Endothelial cell of umbilical vein (primary cell): ENCODE measurements around the gene MAP3K7CL. TPM values are rescaled to one million over a fixed set of nuclear protein-coding genes. Genes with fewer than 3 reads are reported as not detected.

Experiments
- BruUV-seq: library from RNA; stranded (reverse); fragments of 400-500 nt; replicated peaks from 2 replicates; lab custom pipeline; 2021; lab: Mats Ljungman, UMichigan
- CTCF ChIA-PET: fragments of 300-600, 350-600 bp; sonication (Branson Sonifier 250); formaldehyde crosslinking; loops from one replicate; lab custom pipeline; 2021; ENCODE audit warnings: antibody characterized with exemption, inconsistent platforms; lab: Charles Lee
- POLR2A ChIA-PET: fragments of 300-600, 350-600 bp; sonication (Branson Sonifier 250); formaldehyde crosslinking; loops from one replicate; lab custom pipeline; 2021; ENCODE audit warnings: antibody characterized with exemption, inconsistent platforms; lab: Charles Lee
- DNase-seq: peaks from one replicate; pipeline ENCODE4 v3.0.0-alpha.2; 2011; ENCODE audit warnings: low read depth, low spot score
- FAIRE-seq: peaks from 2 replicates; lab custom pipeline; 2011; peaks lifted over from hg19 to GRCh38; lab: Jason Lieb, UNC
- H2AFZ ChIP-seq: 2 replicates; pipeline ENCODE4 v1.6.0; 2012; ENCODE audit warnings: low read depth, low read length, control low read depth, inconsistent platforms
- H3K27ac ChIP-seq: 2 replicates; pipeline ENCODE4 v1.5.1; 2011; ENCODE audit warnings: low read depth, mild to moderate bottlenecking, control low read depth, low read length, moderate library complexity; ENCODE audit not compliant: insufficient read depth
- H3K27me3 ChIP-seq, 2 experiments: 2 replicates each; pipeline versions ENCODE4 v1.6.0 to v1.6.1; 2011; ENCODE audit warnings: low read length in 2 of 2, mixed read lengths in 1 of 2; ENCODE audit not compliant: control insufficient read depth in 2 of 2, insufficient read depth in 2 of 2
- H3K36me3 ChIP-seq, 2 experiments: 2 replicates in 1 of 2; 3 replicates in 1 of 2; pipeline ENCODE4 v1.5.1; 2011; ENCODE audit warnings: low read length in 2 of 2, mild to moderate bottlenecking in 1 of 2, moderate library complexity in 1 of 2; ENCODE audit not compliant: control insufficient read depth in 2 of 2, insufficient read depth in 2 of 2; ENCODE audit errors: extremely low read depth in 1 of 2
- H3K4me1 ChIP-seq: 3 replicates; pipeline ENCODE4 v1.5.1; 2011; ENCODE audit warnings: mild to moderate bottlenecking, low read length; ENCODE audit not compliant: control insufficient read depth, insufficient read depth; ENCODE audit errors: extremely low read depth
- H3K4me2 ChIP-seq: 2 replicates; pipeline ENCODE4 v1.6.1; 2011; ENCODE audit warnings: low read length, control low read depth, mixed read lengths; ENCODE audit not compliant: insufficient read depth
- H3K4me3 ChIP-seq, 3 experiments: fragments of 200-600 bp in 1 of 3; sonication (generic), shearing (Covaris generic) in 1 of 3; replicated peaks in 1 of 3; 2 replicates each; pipeline ENCODE4 v1.5.1; 2011 to 2016; ENCODE audit warnings: control low read depth in 3 of 3, low read length in 3 of 3, mild to moderate bottlenecking in 2 of 3, inconsistent platforms in 1 of 3, low read depth in 1 of 3, moderate library complexity in 1 of 3; ENCODE audit not compliant: insufficient read depth in 1 of 3
- H3K79me2 ChIP-seq: 2 replicates; pipeline ENCODE4 v1.6.0; 2012; ENCODE audit warnings: low read length, inconsistent platforms; ENCODE audit not compliant: control insufficient read depth, insufficient read depth
- H3K9ac ChIP-seq: replicated peaks from 2 replicates; pipeline ENCODE3; 2011; ENCODE audit warnings: low read length, control low read depth; ENCODE audit not compliant: insufficient read depth; ENCODE audit errors: extremely low read depth
- H3K9me1 ChIP-seq: replicated peaks from 3 replicates; pipeline ENCODE4 v1.6.0; 2011; ENCODE audit warnings: mild to moderate bottlenecking, low read length; ENCODE audit not compliant: control insufficient read depth, insufficient read depth; ENCODE audit errors: extremely low read depth
- H3K9me3 ChIP-seq: replicated peaks from 2 replicates; pipeline ENCODE4 v1.5.1; 2012; ENCODE audit warnings: low read length, inconsistent platforms; ENCODE audit not compliant: control insufficient read depth, insufficient read depth
- H4K20me1 ChIP-seq: replicated peaks from 2 replicates; pipeline ENCODE3; 2011; ENCODE audit warnings: mild to moderate bottlenecking, low read length; ENCODE audit not compliant: control insufficient read depth, insufficient read depth; ENCODE audit errors: extremely low read depth
- EZH2 ChIP-seq: IDR thresholded peaks from 2 replicates; pipeline ENCODE4 v1.6.1; 2012; ENCODE audit warnings: borderline replicate concordance, low read depth, mild to moderate bottlenecking, moderate library complexity, low read length, inconsistent platforms; ENCODE audit not compliant: severe bottlenecking
- FOS ChIP-seq: IDR thresholded peaks from 2 replicates; pipeline ENCODE4 v1.6.1; 2011; ENCODE audit warnings: mild to moderate bottlenecking, low read length, moderate library complexity, borderline replicate concordance; ENCODE audit not compliant: insufficient read depth
- GATA2 ChIP-seq: IDR thresholded peaks from 2 replicates; pipeline ENCODE4 v1.7.0; 2011; ENCODE audit warnings: low read depth, mild to moderate bottlenecking, moderate library complexity, mixed read lengths, low read length; ENCODE audit not compliant: insufficient read length, insufficient read depth
- JUN ChIP-seq: IDR thresholded peaks from 2 replicates; pipeline ENCODE4 v1.6.1; 2011; ENCODE audit warnings: borderline replicate concordance, low read depth; ENCODE audit not compliant: insufficient read length, insufficient read depth
- MYC ChIP-seq: IDR thresholded peaks from one replicate; pipeline ENCODE4 v1.6.1; 2011; ENCODE audit warnings: mild to moderate bottlenecking, low read depth, low read length
- POLR2A ChIP-seq: IDR thresholded peaks from 2 replicates; pipeline ENCODE4 v1.6.1; 2012; ENCODE audit warnings: low read depth, mild to moderate bottlenecking, control low read depth, low read length
- POLR2AphosphoS5 ChIP-seq: IDR thresholded peaks from 2 replicates; pipeline ENCODE4 v1.6.1; 2012; ENCODE audit warnings: low read depth, mild to moderate bottlenecking, control low read depth, low read length, moderate library complexity; ENCODE audit not compliant: insufficient read depth
- dilution Hi-C: fragments of 300-500 bp; cut with MboI; formaldehyde crosslinking; loops from one replicate; pipeline ENCODE4 v1.15.0; 2019; ENCODE audit warnings: low sequenced_read_pairs; ENCODE audit not compliant: extremely low pct_ligation_motif_present
- intact Hi-C: fragments of 100-400 bp; cut with micrococcal nuclease; formaldehyde crosslinking; loops from one replicate; pipeline ENCODE4 v1.10.0; 2022
- polyA plus RNA-seq, 4 experiments: library from polyadenylated mRNA; depleted of rRNA in 3 of 4; stranded (reverse) in 3 of 4; unstranded in 1 of 4; fragments of >200 nt; gene quantifications; 2 replicates each; pipeline versions ENCODE4 v1.2.1 to v1.2.3, GENCODE V29; 2011 to 2012; ENCODE audit warnings: missing spikeins in 1 of 4
- total RNA-seq: library from RNA; stranded (reverse); gene quantifications from 2 replicates; pipeline ENCODE4 v1.2.3, GENCODE V29; 2021
- TF ChIP-seq, protein P1 (sequence below): IDR thresholded peaks from 2 replicates; pipeline ENCODE4 v1.6.1; 2011; ENCODE audit not compliant: insufficient read depth, insufficient read length
- TF ChIP-seq, protein P2 (sequence below), 2 donors: IDR thresholded peaks; 1 replicate in 1 of 2; 2 replicates in 1 of 2; pipeline ENCODE4 v1.5.1; 2011; ENCODE audit warnings: low read length in 2 of 2, mild to moderate bottlenecking in 2 of 2, moderate library complexity in 2 of 2, control low read depth in 1 of 2, inconsistent platforms in 1 of 2, low read depth in 1 of 2; ENCODE audit not compliant: insufficient read depth in 1 of 2; ENCODE audit errors: extremely low read depth in 1 of 2

Gene MAP3K7CL
- total and polyA plus RNA-seq, 2 donors (not counting 3 experiments of a cell fraction or from before 2014, with no cell fraction given): 6.1 to 8.1 TPM

DNA sequence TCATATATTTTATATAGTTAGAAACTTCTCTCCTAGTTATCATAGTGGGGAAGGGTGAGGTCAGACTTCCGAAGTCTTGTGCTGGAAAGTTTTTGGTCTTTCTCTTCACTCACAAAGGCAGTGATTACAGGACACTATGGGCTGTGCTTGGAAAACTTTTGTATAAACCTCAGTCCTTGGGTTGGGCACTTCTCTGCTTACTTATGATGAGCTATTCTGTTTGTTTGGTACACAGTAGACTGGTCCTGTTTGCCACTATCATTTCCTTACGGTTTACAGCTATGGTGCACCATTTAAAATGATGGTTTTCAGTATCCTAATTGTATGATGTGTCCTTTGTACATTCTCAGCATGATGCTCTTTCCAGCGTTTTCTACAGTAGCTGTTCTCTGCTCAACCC is 75.5 kb downstream of the MAP3K7CL start:
- no peaks in the 10 kb centered on the region for H3K79me2 ChIP-seq
- no TSS peak for BruUV-seq
- ChIA-PET POLR2A (no interaction called here), CTCF (interaction anchor here (1.0 to 2.4 kb wide), 7 partner anchors 9 to 142 kb away, joined by 3 to 6 read pairs (median 4); partner anchors contain the start of gene BACH1)
- H3K36me3 ChIP-seq: no peaks in the 10 kb centered on the region
- no peak overlapping the region for H2AFZ ChIP-seq
- no peak overlapping the region for H3K4me2 ChIP-seq
- no peak overlapping the region for H3K9ac ChIP-seq
- H4K20me1 ChIP-seq: no peaks in the 10 kb centered on the region
- dilution Hi-C loops: no loop called here
- H3K9me3 ChIP-seq: peaks cover under 1% of the 10 kb centered on the region
- TF ChIP-seq, protein P1, sequence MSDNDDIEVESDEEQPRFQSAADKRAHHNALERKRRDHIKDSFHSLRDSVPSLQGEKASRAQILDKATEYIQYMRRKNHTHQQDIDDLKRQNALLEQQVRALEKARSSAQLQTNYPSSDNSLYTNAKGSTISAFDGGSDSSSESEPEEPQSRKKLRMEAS: no peak
- no peak for TF ChIP-seq POLR2A
- no peak for TF ChIP-seq FOS
- TF ChIP-seq JUN: no peak
- no peak for TF ChIP-seq POLR2AphosphoS5
- no peak for TF ChIP-seq EZH2
- FAIRE-seq (no peak), DNase-seq (no peak)
- H3K27ac ChIP-seq: no peak overlapping the region
- peaks cover 31% of the 10 kb centered on the region for H3K4me1 ChIP-seq
- no peaks in the 10 kb centered on the region for H3K27me3 ChIP-seq
- H3K9me1 ChIP-seq: no peaks in the 10 kb centered on the region
- H3K4me3 ChIP-seq: no peak overlapping the region
- intact Hi-C loops: no loop called here

DNA sequence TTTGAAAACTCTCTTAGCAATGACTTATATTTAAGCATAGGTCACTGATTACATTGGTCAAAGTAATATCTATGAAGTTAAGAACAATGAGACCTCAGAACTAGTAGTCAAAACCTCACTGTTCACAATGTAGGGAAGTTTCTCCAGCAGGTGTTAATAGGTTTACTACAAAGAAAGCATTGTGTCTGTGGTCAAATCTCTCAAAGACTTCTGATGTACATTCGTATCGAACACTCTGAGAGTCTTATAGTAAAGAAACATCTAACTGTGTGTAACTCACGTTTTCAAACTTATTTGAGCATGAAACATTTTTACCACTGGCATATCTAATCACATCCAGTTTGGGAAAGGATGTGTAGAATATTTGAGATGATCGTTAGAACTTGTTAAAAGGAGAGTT is 76.0 kb downstream of the MAP3K7CL start:
- ChIA-PET POLR2A (no interaction called here), CTCF (interaction anchor here (1.2 to 2.1 kb wide), 5 partner anchors 9 to 142 kb away, joined by 3 to 6 read pairs (median 4); partner anchors contain the start of gene BACH1)
- H3K4me2 ChIP-seq: no peak overlapping the region
- H4K20me1 ChIP-seq: no peaks in the 10 kb centered on the region
- H3K4me3 ChIP-seq: no peak overlapping the region
- TF ChIP-seq FOS (no peak), POLR2AphosphoS5 (no peak), GATA2 (no peak), MYC (no peak)
- TF ChIP-seq, protein P2, sequence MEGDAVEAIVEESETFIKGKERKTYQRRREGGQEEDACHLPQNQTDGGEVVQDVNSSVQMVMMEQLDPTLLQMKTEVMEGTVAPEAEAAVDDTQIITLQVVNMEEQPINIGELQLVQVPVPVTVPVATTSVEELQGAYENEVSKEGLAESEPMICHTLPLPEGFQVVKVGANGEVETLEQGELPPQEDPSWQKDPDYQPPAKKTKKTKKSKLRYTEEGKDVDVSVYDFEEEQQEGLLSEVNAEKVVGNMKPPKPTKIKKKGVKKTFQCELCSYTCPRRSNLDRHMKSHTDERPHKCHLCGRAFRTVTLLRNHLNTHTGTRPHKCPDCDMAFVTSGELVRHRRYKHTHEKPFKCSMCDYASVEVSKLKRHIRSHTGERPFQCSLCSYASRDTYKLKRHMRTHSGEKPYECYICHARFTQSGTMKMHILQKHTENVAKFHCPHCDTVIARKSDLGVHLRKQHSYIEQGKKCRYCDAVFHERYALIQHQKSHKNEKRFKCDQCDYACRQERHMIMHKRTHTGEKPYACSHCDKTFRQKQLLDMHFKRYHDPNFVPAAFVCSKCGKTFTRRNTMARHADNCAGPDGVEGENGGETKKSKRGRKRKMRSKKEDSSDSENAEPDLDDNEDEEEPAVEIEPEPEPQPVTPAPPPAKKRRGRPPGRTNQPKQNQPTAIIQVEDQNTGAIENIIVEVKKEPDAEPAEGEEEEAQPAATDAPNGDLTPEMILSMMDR (IDR thresholded peaks at IDR 0.05; ENCODE audit: extremely low read depth in 1 of 2, insufficient read depth in 1 of 2, low read depth in 1 of 2, low read length in 2 of 2): no peak
- TF ChIP-seq, protein P1: no peak
- H3K36me3 ChIP-seq: no peaks in the 10 kb centered on the region
- DNase-seq (no peak), FAIRE-seq (no peak)
- H3K4me1 ChIP-seq: peaks cover 31% of the 10 kb centered on the region
- no peak overlapping the region for H3K9ac ChIP-seq
- BruUV-seq: no TSS peak
- intact Hi-C loops: no loop called here
- no peak overlapping the region for H2AFZ ChIP-seq
- no peaks in the 10 kb centered on the region for H3K9me3 ChIP-seq
- no peak overlapping the region for H3K27ac ChIP-seq
- dilution Hi-C loops: no loop called here
- H3K27me3 ChIP-seq: no peaks in the 10 kb centered on the region
- no peaks in the 10 kb centered on the region for H3K9me1 ChIP-seq
- H3K79me2 ChIP-seq: no peaks in the 10 kb centered on the region
